Measurements from ENCODE around the gene TTC39B.
A peak's percentile ranks its signal among the peaks of the same experiment; 100 is the strongest.

TTC39B gene

DNA sequence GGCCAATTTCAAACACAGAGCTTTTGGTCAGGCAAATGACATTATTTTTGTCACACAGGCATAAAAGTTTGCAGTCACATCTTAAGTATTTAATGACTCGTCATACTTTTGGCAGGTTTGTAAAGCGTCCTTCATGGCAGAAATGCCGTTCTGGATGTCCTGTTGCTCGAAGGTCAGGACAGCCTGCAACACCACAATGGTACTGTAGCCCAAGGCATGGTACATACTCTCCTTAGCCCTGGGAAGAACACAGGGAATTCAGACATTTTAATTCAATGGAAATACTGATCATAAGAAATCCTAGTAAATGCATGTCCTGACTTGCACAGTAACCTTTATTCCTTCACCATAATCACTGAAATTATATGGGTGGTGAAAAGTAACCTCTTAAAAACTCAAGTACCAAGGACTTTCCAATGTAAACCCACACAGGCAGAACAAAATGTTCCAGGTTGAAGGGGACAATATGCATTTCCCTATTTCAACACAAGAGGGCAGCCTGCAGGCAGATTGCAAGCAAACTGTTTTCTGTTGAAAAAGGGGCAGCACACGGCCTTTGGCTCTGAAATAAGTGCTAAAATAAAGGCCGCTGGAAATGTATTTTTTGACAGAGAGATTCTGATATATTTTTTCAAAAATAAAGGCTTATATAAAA, 95.7 kb downstream of the TTC39B start:
- peak overlapping the region; percentile 16 to 38 (median 18) for H3K27ac Mint-ChIP-seq
- H3K4me1 Mint-ChIP-seq = no peaks in the 10 kb centered on the region
- no peaks in the 10 kb centered on the region for H3K9me3 Mint-ChIP-seq
- H3K4me3 Mint-ChIP-seq = no peak overlapping the region
- H3K27me3 Mint-ChIP-seq (ENCODE audit: low read depth) = no peaks in the 10 kb centered on the region
- TF ChIP-seq, protein P1, sequence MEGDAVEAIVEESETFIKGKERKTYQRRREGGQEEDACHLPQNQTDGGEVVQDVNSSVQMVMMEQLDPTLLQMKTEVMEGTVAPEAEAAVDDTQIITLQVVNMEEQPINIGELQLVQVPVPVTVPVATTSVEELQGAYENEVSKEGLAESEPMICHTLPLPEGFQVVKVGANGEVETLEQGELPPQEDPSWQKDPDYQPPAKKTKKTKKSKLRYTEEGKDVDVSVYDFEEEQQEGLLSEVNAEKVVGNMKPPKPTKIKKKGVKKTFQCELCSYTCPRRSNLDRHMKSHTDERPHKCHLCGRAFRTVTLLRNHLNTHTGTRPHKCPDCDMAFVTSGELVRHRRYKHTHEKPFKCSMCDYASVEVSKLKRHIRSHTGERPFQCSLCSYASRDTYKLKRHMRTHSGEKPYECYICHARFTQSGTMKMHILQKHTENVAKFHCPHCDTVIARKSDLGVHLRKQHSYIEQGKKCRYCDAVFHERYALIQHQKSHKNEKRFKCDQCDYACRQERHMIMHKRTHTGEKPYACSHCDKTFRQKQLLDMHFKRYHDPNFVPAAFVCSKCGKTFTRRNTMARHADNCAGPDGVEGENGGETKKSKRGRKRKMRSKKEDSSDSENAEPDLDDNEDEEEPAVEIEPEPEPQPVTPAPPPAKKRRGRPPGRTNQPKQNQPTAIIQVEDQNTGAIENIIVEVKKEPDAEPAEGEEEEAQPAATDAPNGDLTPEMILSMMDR (IDR thresholded peaks at IDR 0.05; ENCODE audit: unreplicated experiment in 3 of 3) = peak; percentile 89 to 92 (median 92)
- H3K36me3 Mint-ChIP-seq (ENCODE audit: low read depth) = peaks cover 14% of the 10 kb centered on the region

DNA sequence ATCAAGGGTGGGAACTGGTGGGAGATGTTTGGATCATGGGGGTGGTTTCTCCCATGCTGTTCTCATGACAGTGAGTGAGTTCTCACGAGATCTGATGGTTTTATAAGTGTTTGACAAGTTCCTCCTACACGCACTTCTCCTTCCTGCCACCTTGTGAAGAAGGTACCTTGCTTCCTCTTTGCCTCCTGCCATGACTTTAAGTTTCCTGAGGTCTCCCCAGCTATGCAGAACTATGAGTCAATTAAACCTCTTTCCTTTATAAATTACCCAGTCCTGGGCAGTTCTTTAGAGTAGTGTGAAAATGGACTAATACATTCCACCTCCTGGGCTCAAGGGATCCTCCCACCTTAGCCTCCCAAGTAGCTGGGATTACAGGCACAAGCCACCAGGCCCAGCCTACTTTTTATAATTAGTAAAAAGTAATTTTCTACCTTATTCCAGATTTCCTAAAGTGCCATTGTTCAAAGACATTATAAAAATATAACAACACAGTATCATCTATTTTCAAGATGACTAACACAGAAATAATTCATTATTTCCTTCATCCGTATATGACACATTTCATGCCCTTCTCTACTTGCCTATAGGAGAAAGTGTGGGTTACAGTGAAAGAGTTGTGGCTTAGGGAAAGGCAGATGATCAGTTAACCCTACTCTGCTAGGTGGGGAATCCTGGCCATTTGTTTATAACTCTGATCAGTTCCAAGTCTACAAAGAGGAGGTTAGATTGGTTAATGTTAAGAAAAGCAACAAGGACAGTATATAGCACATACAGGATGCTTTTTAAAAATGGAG, 99.9 kb downstream of the TTC39B start:
- no peak overlapping the region for H3K4me3 Mint-ChIP-seq
- H3K9me3 Mint-ChIP-seq = no peaks in the 10 kb centered on the region
- H3K36me3 Mint-ChIP-seq (ENCODE audit: low read depth) = peaks cover 17% of the 10 kb centered on the region
- no peak overlapping the region for H3K27ac Mint-ChIP-seq
- peaks cover 8% of the 10 kb centered on the region for H3K4me1 Mint-ChIP-seq
- H3K27me3 Mint-ChIP-seq (ENCODE audit: low read depth) = no peaks in the 10 kb centered on the region
- TF ChIP-seq, protein P1 (IDR thresholded peaks at IDR 0.05; ENCODE audit: unreplicated experiment in 3 of 3) = no peak

DNA sequence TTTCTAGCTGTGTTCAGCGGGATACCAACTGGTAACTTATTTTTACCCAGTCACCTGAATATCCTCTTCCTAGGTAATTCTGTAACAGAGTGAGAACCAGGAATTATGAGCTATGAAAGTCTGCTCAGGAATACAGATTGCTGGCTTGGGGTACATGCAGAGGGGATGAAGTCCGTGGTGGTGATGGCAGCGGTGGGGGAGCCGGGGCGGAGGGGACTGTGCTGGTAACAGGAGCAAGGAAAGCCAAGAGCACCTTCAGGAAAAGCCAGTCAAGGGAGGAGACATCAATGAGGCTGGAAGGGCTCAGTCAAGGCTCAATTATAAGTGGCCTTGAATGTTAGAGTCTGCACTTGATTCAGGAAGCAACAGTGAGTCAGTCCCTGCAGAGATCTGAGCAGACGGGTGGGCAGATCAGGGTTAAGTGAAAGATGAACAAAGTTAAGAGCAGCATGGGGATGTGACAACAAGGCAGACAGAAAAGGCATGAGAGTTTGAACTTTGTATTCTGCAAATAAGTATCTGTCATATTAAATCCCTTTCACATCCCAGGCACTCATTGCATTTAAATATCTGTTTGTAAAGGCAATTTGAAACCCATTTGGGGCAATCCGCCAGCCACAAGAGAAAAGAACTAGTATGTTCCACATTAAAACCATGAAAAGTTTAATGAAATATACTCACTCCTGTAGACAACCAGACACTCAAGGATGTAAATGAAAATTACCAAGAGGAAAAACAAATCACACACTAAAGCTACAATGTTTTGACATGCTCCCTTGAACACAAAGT, 101.2 kb downstream of the TTC39B start:
- no peaks in the 10 kb centered on the region for H3K27me3 Mint-ChIP-seq (ENCODE audit: low read depth)
- no peaks in the 10 kb centered on the region for H3K9me3 Mint-ChIP-seq
- peaks cover 17% of the 10 kb centered on the region for H3K36me3 Mint-ChIP-seq (ENCODE audit: low read depth)
- H3K4me3 Mint-ChIP-seq = no peak overlapping the region
- H3K27ac Mint-ChIP-seq = peak overlapping the region in 2 of 3 experiments; percentile 23 to 61
- H3K4me1 Mint-ChIP-seq = peaks cover 8% of the 10 kb centered on the region
- TF ChIP-seq, protein P1 (IDR thresholded peaks at IDR 0.05; ENCODE audit: unreplicated experiment in 3 of 3) = no peak

DNA sequence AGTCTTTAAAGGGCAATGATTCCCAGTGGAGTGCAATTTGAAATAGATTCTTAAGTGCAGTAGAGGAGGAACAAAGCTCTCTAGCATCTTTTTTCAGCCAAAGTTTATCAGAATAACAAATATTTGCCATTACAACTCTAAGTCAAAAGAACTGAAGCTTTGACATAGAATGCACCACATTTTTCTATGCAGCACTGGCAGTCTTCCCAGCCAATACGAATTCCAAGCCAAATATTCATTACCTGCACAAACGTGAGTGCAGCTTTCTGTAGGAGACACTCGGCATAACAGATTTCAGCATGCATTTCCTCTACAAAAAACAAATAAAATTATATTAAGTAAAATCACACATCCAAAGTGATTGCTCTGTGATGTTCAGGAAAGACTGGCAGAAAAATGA, 103.4 kb downstream of the TTC39B start:
- TF ChIP-seq, protein P1 (IDR thresholded peaks at IDR 0.05; ENCODE audit: unreplicated experiment in 3 of 3) = no peak
- Mint-ChIP-seq H3K4me3 (no peak overlapping the region), H3K36me3 (ENCODE audit: low read depth) (peaks cover 14% of the 10 kb centered on the region), H3K27ac (no peak overlapping the region), H3K9me3 (no peaks in the 10 kb centered on the region), H3K4me1 (peaks cover 8% of the 10 kb centered on the region), H3K27me3 (ENCODE audit: low read depth) (no peaks in the 10 kb centered on the region)

- Mint-ChIP-seq H3K27ac (no peak overlapping the region), H3K36me3 (ENCODE audit: low read depth) (peaks cover 27% of the 10 kb centered on the region), H3K27me3 (ENCODE audit: low read depth) (no peaks in the 10 kb centered on the region), H3K4me1 (no peaks in the 10 kb centered on the region), H3K4me3 (no peak overlapping the region), H3K9me3 (peaks cover 11% of the 10 kb centered on the region)
- TF ChIP-seq, protein P1 (IDR thresholded peaks at IDR 0.05; ENCODE audit: unreplicated experiment in 3 of 3) = no peak
Observed at GRCh38 chr9:15200111-15200510, 106.9 kb downstream of the TTC39B start.

All from nephron (organoid).